Breast epithelium (tissue), 3 donors: ENCODE data around the gene FARSB.

Experiments
- CTCF ChIP-seq, 3 donors: fragments of 450-650 bp; IDR thresholded peaks; one replicate each; pipeline ENCODE4 v1.5.1; 2016 to 2017; ENCODE audit warnings: antibody characterized with exemption in 3 of 3, mild to moderate bottlenecking in 3 of 3, moderate library complexity in 3 of 3
- POLR2A ChIP-seq: fragments of 450-650 bp; IDR thresholded peaks from one replicate; pipeline ENCODE4 v1.6.1; 2016; ENCODE audit warnings: antibody characterized with exemption, mild to moderate bottlenecking, moderate library complexity

- TF ChIP-seq CTCF (IDR thresholded peaks at IDR 0.05) (no peak), POLR2A (no peak)
These were observed 9.9 kb downstream of the FARSB start for GRCh38 chr2:222646008-222646407.
